Heart right ventricle (tissue), 16 donors: ENCODE data around the gene TMEM18. TPM values are rescaled to one million over a fixed set of nuclear protein-coding genes. Genes with fewer than 3 reads are reported as not detected.

Source experiments
- ATAC-seq, 8 donors: fragments of 200-7000 bp; cut with Tn5 transposase; one replicate each; pipeline ENCODE4 v1.9.1; 2020; ENCODE audit warnings: mild to moderate bottlenecking in 8 of 8, moderate library complexity in 8 of 8, moderate number of reproducible peaks in 1 of 8
- DNase-seq, 2 donors: peaks; one replicate each; pipeline ENCODE4 v3.0.0-alpha.2; 2020
- H3K27ac ChIP-seq, 10 donors: fragments of 200-600 bp; sonication (generic) in 2 of 10; one replicate each; pipeline versions ENCODE4 v1.5.0 to v1.8.0; 2020 to 2022; ENCODE audit warnings: mild to moderate bottlenecking in 3 of 10
- H3K27me3 ChIP-seq, 7 donors: fragments of 200-600 bp; one replicate each; pipeline ENCODE4 v1.8.0; 2021 to 2022; ENCODE audit warnings: mild to moderate bottlenecking in 2 of 7
- H3K36me3 ChIP-seq, 9 donors: fragments of 200-600 bp; sonication (generic) in 1 of 9; one replicate each; pipeline versions ENCODE4 v1.5.0 to v1.8.0; 2020 to 2022; ENCODE audit warnings: mild to moderate bottlenecking in 2 of 9
- H3K4me1 ChIP-seq, 9 donors: fragments of 200-600 bp; sonication (generic) in 1 of 9; one replicate each; pipeline versions ENCODE4 v1.5.0 to v1.8.0; 2020 to 2022; ENCODE audit warnings: mild to moderate bottlenecking in 4 of 9
- H3K4me3 ChIP-seq, 10 donors: fragments of 200-600 bp; sonication (generic) in 2 of 10; one replicate each; pipeline versions ENCODE4 v1.5.0 to v1.8.0; 2020 to 2022; ENCODE audit warnings: mild to moderate bottlenecking in 7 of 10, moderate library complexity in 2 of 10
- H3K9me3 ChIP-seq, 11 donors: fragments of 200-600 bp in 10 of 11; sonication (generic) in 2 of 11; one replicate each; pipeline versions ENCODE4 v1.5.0 to v1.8.0; 2013 to 2022; ENCODE audit warnings: mild to moderate bottlenecking in 2 of 11, control low read depth in 1 of 11, moderate library complexity in 1 of 11
- CTCF ChIP-seq, 9 donors: fragments of 200-600 bp; sonication (generic) in 2 of 9; IDR thresholded peaks; one replicate each; pipeline versions ENCODE4 v1.5.0 to v1.8.0; 2021 to 2022; ENCODE audit warnings: antibody characterized with exemption in 9 of 9, mild to moderate bottlenecking in 5 of 9, moderate library complexity in 1 of 9
- WGBS, 2 donors: extraction: QIAGEN DNeasy Blood & Tissue Kit; methylation state at CpG; one replicate each; pipeline ENCODE4 v1.1.7; 2013; ENCODE audit warnings: inconsistent platforms in 1 of 2; 5-methylcytosine and 5-hydroxymethylcytosine counted together
- intact Hi-C, 10 donors: fragments of 100-400 bp; cut with DNase I; formaldehyde crosslinking; loops; one replicate each; pipeline versions ENCODE4 v1.11.1 to v1.14.2; 2022
- polyA plus RNA-seq, 2 donors: library from polyadenylated mRNA; stranded (reverse); fragments of 200-250 nt; gene quantifications; one replicate each; pipeline ENCODE4 v1.2.3, GENCODE V29; 2013
- total RNA-seq, 10 donors: library from RNA; stranded (reverse); fragmentation: NEBNext Ultra II Directional in 3 of 10; extraction: Animal tissue kit (Norgen Biotek cat#: 25700) in 3 of 10; gene quantifications; one replicate each; pipeline versions ENCODE4 v1.2.1 to v1.2.4, GENCODE V29; 2021 to 2023
- donor health status: Arrhythmogenic right ventricular cardiomyopathy.
- donor health status: ischemic (EF 13 %, LVEDD 7.1; RV severe dilation, severe dysfunction).
- donor health status: healthy with polysubstance abuse.
- donor health status: DM: no; HTN: yes; CAD: no.
- donor health status: DM: no; HTN: no; CAD: no.
- donor health status: ischemic (EF 25% LVEDD 6.9; RV normal size, moderate dysfunction).
- donor health status: ischemic (EF 25% LVEDD 5.7; RV mildly dilated, moderate dysfunction).
- donor health status: healthy.
- donor health status: DM: yes; HTN: yes; CAD: no.
- donor health status: Ischemic cardiomyopathy.
- donor health status: ischemic (EF 35%, LVEDD 5.7; RV mildly dilated, moderate dysfunction).
- donor health status: nonischemic (EF 11% LVEDD 7.7; RV severe dilation, severe dysfunction).
- donor health status: DM: yes; HTN: yes; CAD: no.
- donor health status: PGD.
- donor health status: ischemic (EF 29% LVEDD 5.4; RV normal size, mild dysfunction).
- donor health status: nonischemic (EF 23%, LVEDD 6.1; RV moderate dilation, normal function).

Gene TMEM18
- total and polyA plus RNA-seq, 12 donors, result 10.1 to 21.9 (median 12.2) TPM

DNA sequence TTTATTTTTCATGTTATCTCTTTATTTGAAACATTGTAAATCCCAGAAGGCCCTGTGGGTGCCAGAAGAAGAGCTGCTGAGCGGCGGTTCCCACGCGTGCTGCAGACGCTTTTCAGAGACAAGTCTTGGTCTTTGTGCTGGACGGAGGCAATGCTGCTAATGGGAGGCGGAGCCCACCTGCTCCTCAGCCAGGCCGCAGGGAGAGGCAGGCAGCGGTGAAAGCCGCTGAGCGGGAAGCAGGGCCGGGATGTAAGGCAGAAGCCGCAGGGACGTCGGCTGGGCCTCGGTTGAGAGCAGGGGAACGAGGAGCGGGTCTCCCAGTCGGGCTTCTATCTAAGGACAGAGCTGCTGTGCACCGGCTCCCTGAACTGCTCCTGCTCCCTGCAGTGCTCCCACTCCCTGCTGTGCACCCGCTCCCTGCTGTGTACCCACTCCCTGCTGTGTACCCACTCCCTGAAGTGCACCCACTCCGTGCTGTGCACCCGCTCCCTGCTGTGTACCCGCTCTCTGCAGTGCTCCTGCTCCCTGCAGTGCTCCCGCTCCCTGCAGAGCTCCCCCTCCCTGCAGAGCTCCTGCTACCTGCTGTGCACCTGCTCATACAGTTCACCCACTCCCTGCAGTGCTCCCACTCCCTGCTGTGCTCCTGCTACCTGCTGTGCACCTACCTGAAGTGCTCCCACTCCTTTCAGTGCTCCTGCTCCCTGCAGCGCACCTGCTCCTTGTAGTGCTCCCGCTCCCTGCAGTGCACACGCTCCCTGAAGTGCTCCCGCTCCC is 16.4 kb downstream of the TMEM18 start:
- Histone ChIP-seq H3K27me3 (peaks cover 4 to 45% (median 23%) of the 10 kb centered on the region in 7 donors), H3K4me3 (no peak overlapping the region), H3K27ac (no peak overlapping the region), H3K9me3 (peaks cover 0 to 20% (median 0%) of the 10 kb centered on the region in 11 donors), H3K4me1 (peaks cover 0 to 7% (median 0%) of the 10 kb centered on the region in 9 donors), H3K36me3 (peaks cover 0 to 24% (median 7%) of the 10 kb centered on the region in 9 donors)
- no peak for DNase-seq
- 45 to 53% methylated on average over 29 of the region's 29 CpGs for WGBS, 2 donors
- intact Hi-C loops, result no loop called here
- no peak for ATAC-seq
- TF ChIP-seq CTCF (IDR thresholded peaks at IDR 0.05), result no peak

DNA sequence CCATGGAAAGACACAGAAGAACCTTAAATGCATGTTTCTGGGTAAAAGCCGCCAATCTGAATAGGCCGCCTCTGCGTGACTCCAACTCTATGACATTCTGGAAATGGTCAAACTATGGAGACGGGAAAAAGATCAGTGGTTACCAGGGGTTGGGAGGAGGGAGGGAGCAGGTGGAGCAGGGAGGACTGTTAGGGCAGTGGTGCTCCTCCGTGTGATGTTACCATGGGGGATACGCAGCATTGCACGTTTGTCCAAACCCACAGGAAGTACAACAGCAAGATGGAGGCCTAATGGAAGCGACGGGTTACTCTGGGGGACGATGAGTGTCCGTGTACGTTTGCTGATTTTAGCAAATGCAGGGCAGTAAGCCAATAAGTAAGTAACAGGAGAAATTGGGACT is 17.2 kb downstream of the TMEM18 start:
- WGBS, 2 donors, result 78% methylated on average over 12 of the region's 12 CpGs

DNA sequence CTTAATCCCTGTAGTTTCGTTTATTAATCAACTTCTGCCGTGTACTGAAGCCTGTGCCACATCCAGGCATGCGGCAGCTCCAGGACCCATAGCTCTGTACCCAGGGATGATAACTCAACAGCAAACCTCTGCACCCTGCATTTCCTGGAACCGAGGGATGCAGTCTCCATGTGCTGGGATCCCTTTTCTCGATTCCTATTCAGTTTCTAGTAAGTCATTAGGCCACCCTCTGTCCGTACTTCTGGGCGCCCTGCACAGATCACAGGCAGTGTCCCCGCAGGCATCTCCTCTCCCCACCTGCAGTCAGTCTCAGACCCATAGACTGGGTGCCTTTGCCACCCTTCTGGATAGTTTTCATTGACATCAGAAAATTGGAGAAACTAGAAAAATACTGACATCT is 18.8 kb downstream of the TMEM18 start:
- no peaks in the 10 kb centered on the region for H3K9me3 ChIP-seq
- H3K4me3 ChIP-seq, result no peak overlapping the region
- peaks cover 4 to 47% (median 23%) of the 10 kb centered on the region in 7 donors for H3K27me3 ChIP-seq
- peaks cover 0 to 7% (median 0%) of the 10 kb centered on the region in 9 donors for H3K4me1 ChIP-seq
- 83 to 90% methylated on average over 8 of the region's 8 CpGs for WGBS, 2 donors
- ATAC-seq (no peak), DNase-seq (no peak)
- intact Hi-C loops, result no loop called here
- no peak overlapping the region for H3K27ac ChIP-seq
- no peak for TF ChIP-seq CTCF (IDR thresholded peaks at IDR 0.05)
- H3K36me3 ChIP-seq, result peaks cover 0 to 6% (median 0%) of the 10 kb centered on the region in 9 donors

More for the DNA sequence above, 17.2 kb downstream of the TMEM18 start:
- Histone ChIP-seq H3K27ac (no peak overlapping the region), H3K36me3 (peaks cover 0 to 22% (median 7%) of the 10 kb centered on the region in 9 donors), H3K4me3 (no peak overlapping the region), H3K27me3 (peaks cover 4 to 45% (median 23%) of the 10 kb centered on the region in 7 donors), H3K4me1 (peaks cover 0 to 7% (median 0%) of the 10 kb centered on the region in 9 donors), H3K9me3 (peaks cover 0 to 12% (median 0%) of the 10 kb centered on the region in 11 donors)
- no peak for ATAC-seq
- intact Hi-C loops, result no loop called here
- no peak for DNase-seq
- TF ChIP-seq CTCF (IDR thresholded peaks at IDR 0.05), result no peak

GRCh38 chr2:657766-658165 is 19.4 kb downstream of the TMEM18 start:
- intact Hi-C loops, result no loop called here
- DNase-seq (no peak), ATAC-seq (no peak)
- Histone ChIP-seq H3K9me3 (no peaks in the 10 kb centered on the region), H3K27me3 (peaks cover 4 to 47% (median 23%) of the 10 kb centered on the region in 7 donors), H3K4me3 (no peak overlapping the region), H3K27ac (no peak overlapping the region), H3K4me1 (peaks cover 0 to 7% (median 0%) of the 10 kb centered on the region in 9 donors), H3K36me3 (no peaks in the 10 kb centered on the region)
- no peak for TF ChIP-seq CTCF (IDR thresholded peaks at IDR 0.05)
- 86% methylated on average over 6 of the region's 6 CpGs for WGBS, 2 donors
